Measurements from ENCODE around the gene IGLL1.
"Not testable (repeated sequence)": the region's sequence is repeated elsewhere in the genome, so short reads cannot be mapped to it uniquely, and the experiment has no call there.

The IGLL1 gene

GRCh38 chr22:23539135-23539838 is 40.8 kb downstream of the IGLL1 start:
- peak; percentile 41 for DNase-seq

DNA sequence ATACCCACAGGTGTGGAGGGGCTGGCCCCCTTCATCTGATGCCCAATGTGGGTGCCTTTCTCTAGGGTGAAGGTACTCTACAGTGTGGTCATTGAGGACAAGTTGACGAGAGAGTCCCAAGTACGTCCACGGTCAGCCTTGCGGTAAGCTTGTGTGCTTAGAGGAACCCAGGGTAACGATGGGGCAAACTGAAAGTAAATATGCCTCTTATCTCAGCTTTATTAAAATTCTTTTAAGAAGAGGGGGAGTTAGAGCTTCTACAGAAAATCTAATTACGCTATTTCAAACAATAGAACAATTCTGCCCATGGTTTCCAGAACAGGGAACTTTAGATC is 41.4 kb downstream of the IGLL1 start:
- not testable (repeated sequence) for DNase-seq

GRCh38 chr22:23537830-23538695 is 42.0 kb downstream of the IGLL1 start:
- not testable (repeated sequence) for DNase-seq

- no peak for DNase-seq
Measured at GRCh38 chr22:23537416-23537815, 42.7 kb downstream of the IGLL1 start.

GRCh38 chr22:23536821-23537345 is 43.2 kb downstream of the IGLL1 start:
- no peak for DNase-seq

- not testable (repeated sequence) for DNase-seq
Measured at GRCh38 chr22:23535790-23536661, 44.1 kb downstream of the IGLL1 start.

DNA sequence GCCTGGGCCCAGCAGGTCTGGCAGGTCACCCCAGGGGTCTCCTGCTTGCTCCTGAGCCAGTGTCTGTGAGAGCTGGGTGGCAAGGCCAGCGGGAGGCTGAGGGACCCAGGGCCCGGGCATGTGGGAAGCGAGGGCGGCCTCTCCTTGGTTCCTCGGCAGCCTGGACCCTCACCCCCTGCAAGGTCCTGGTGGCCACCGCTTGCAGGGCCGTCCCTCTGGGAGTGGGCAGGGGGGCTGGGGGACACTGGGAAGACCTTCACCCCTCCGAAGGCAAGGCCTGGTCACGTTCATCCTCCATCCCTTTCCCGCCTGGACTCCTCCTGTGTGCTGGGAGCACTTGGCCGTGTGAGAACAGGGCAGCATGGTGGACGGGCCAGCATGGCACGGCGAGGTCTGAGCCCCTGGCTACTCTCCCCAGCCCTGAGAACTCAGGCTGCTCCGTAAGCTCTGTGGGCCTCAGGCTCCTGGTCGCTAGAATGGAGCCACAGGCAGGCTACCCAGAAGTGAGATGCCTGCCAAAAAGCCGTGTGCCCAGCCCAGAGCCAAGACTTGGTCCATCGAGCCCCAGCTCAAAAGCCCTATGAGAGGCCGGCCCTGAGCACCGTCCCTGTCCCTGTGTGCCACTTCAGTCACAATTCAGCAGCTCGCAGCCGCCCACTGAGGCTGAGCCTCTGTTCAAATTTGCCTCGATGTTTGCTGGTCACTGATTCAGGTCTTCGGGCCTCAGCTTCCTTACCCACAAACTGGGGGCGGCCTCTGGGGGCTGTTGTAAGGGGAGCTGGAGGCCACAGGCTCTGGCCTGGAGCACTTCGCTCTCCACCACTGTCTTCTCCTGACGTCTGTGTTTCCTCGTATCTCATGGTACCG is 45.0 kb downstream of the IGLL1 start:
- DNase-seq: no peak

GRCh38 chr22:23534201-23534850 is 45.8 kb downstream of the IGLL1 start:
- DNase-seq: no peak

DNA sequence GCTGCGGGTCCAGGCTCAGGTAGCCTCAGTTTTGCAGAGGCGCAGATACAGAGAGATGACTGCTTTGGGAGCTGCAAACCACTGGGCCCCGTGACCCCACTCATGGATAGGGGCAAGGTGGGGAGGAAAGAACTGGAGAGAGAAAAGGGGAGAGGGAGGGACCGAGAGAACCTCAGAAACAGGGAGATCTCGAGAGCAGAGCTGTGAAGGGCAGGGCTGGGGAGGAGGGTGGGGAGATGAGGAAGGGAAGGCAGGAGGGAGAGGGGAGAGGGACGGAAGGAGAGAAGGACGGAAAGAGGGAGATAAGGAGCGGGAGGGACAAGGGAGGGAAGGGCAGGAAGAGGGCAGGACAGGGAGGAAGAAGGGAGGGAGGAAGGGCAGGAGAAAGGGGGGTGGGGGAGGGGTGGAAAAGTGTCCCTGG is 46.3 kb downstream of the IGLL1 start:
- no peak for DNase-seq

DNA sequence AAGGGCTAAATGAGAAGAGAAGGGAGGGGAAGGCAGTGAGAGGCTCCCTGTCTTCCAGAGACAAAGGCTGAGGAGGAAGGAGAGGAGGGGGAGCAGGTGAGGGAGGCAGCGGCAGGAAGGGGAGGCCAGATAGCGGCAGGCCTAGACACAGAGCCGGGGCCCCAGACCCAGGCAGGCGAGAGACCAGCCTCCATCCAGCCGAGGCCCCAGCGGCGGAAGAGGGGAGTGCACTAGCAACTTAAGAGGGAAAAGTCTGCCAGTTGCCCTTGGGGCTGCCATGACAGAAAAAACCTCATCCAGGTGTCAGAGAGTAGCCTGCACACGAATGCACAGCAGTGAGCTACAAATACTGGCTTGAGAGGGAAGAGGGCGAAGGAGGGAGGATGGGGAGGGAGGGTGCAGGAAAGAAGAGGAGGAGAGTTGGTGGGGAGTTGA is 46.7 kb downstream of the IGLL1 start:
- no peak for DNase-seq

GRCh38 chr22:23532731-23533130 is 47.4 kb downstream of the IGLL1 start:
- DNase-seq: no peak

DNA sequence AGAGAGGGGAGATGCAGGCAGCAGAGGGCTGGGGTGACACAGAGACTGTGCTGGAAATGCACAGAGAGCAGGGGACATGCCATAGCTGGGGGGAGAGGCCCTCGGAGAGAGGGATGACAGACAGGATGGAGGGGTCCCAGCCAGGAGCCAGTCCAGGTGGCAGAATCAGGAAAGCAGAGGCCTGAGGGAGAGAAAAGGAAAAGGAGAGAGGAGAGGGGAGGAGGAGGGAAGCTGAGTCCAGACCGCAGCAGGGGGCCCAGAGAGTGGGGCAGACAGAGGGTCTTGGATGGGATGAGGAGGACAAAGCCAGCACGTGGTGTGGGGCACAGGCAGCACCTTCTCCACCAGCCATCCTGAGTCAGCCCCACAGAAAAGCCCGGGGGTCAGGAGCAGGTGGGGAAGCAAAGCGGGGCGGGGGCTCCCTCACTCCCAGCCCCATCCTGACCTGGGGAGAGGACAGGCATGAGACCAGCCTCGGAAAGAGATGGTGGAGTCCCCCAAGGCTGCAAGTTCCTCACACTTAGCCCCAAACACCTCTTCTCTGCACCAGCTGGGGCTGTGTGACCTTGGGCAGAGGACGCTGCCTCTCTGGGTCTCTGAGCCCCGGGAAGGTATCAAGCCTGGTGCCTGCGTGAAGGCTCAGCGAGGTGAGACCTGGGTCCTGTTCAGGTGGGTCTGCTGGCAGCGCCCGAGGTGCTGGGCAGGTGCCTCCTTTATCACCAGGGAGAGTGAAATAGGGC is 48.0 kb downstream of the IGLL1 start:
- DNase-seq: no peak

- no peak for DNase-seq
Measured at GRCh38 chr22:23531283-23531956, 48.7 kb downstream of the IGLL1 start.

GRCh38 chr22:23530766-23531282 is 49.3 kb downstream of the IGLL1 start:
- no peak for DNase-seq

- DNase-seq: no peak
Measured at GRCh38 chr22:23530106-23530505, 50.0 kb downstream of the IGLL1 start.

- DNase-seq: no peak
Measured at GRCh38 chr22:23529166-23530103, 50.7 kb downstream of the IGLL1 start.

GRCh38 chr22:23527971-23528740 is 51.9 kb downstream of the IGLL1 start:
- no peak for DNase-seq

All from DMS 273 treated with DMSO at 0.1 percent for 48 hours (cell line).